Stimulated activated CD4-positive, alpha-beta T cell treated with anti-CD3 and anti-CD28 coated beads, Interleukin-4, amount 100 ng/mL, for 24 hours (primary cell): Measurements from ENCODE around the gene COL6A2.

Source experiments
- DNase-seq: peaks from one replicate; pipeline ENCODE4 v3.0.0-alpha.2; 2020

COL6A2 gene

GRCh38 chr21:46116776-46117585, 19.1 kb downstream of the COL6A2 start:
- DNase-seq: no peak

GRCh38 chr21:46117586-46118315, 19.8 kb downstream of the COL6A2 start:
- no peak for DNase-seq

- DNase-seq: no peak
Measured at GRCh38 chr21:46118316-46119143, 20.6 kb downstream of the COL6A2 start.

- DNase-seq: no peak
Measured at GRCh38 chr21:46119144-46119636, 21.3 kb downstream of the COL6A2 start.

- no peak for DNase-seq
Measured at GRCh38 chr21:46119637-46120271, 21.8 kb downstream of the COL6A2 start.

- no peak for DNase-seq
Measured at GRCh38 chr21:46120301-46121285, 22.7 kb downstream of the COL6A2 start.

GRCh38 chr21:46121286-46122221, 23.6 kb downstream of the COL6A2 start:
- DNase-seq: no peak

GRCh38 chr21:46122237-46122671, 24.3 kb downstream of the COL6A2 start:
- no peak for DNase-seq

GRCh38 chr21:46122758-46123683, 25.1 kb downstream of the COL6A2 start:
- no peak for DNase-seq

GRCh38 chr21:46124083-46124925, 26.4 kb downstream of the COL6A2 start:
- no peak for DNase-seq

- no peak for DNase-seq
Measured at GRCh38 chr21:46124926-46125845, 27.3 kb downstream of the COL6A2 start.

GRCh38 chr21:46125846-46126301, 28.0 kb downstream of the COL6A2 start:
- DNase-seq: no peak

GRCh38 chr21:46126309-46127238, 28.7 kb downstream of the COL6A2 start:
- DNase-seq: no peak

- no peak for DNase-seq
Measured at GRCh38 chr21:46127239-46128105, 29.6 kb downstream of the COL6A2 start.
